Loucy (cell line): ENCODE results near the gene AFF1.

ENCODE experiments used
- H2AFZ ChIP-seq: fragments of 200-600 bp; sonication (generic); 2 replicates; pipeline ENCODE4 v1.6.0; 2016; ENCODE audit warnings: antibody characterized with exemption, mild to moderate bottlenecking, low read length, moderate library complexity
- H3F3A ChIP-seq: fragments of 200-600 bp; 2 replicates; pipeline ENCODE4 v1.6.0; 2016; ENCODE audit warnings: antibody characterized with exemption, low read depth, mild to moderate bottlenecking
- H3K27me3 ChIP-seq: fragments of 200-600 bp; sonication (generic); 2 replicates; pipeline ENCODE4 v1.6.1; 2014; ENCODE audit warnings: low read length, mild to moderate bottlenecking; ENCODE audit not compliant: insufficient read depth, poor library complexity, severe bottlenecking
- H3K36me3 ChIP-seq: fragments of 200-600 bp; sonication (generic); 2 replicates; pipeline ENCODE4 v1.6.1; 2016; ENCODE audit warnings: low read length; ENCODE audit not compliant: insufficient read depth
- H3K4me1 ChIP-seq: fragments of 200-600 bp; sonication (generic); 2 replicates; pipeline ENCODE4 v1.5.1; 2014; ENCODE audit warnings: low read length, mild to moderate bottlenecking; ENCODE audit not compliant: insufficient read depth, poor library complexity, severe bottlenecking
- H3K4me2 ChIP-seq: fragments of 200-600 bp; sonication (generic); 2 replicates; pipeline ENCODE4 v1.6.0; 2014; ENCODE audit warnings: antibody characterized with exemption, low read length, low read depth, mild to moderate bottlenecking; ENCODE audit not compliant: poor library complexity, severe bottlenecking
- H3K4me3 ChIP-seq: fragments of 200-600 bp; sonication (generic); 2 replicates; pipeline ENCODE4 v1.5.1; 2014; ENCODE audit warnings: low read length, mild to moderate bottlenecking, mixed read lengths; ENCODE audit not compliant: poor library complexity, severe bottlenecking
- H3K79me2 ChIP-seq: fragments of 200-600 bp; sonication (generic); 2 replicates; pipeline ENCODE4 v1.6.1; 2014; ENCODE audit warnings: low read length; ENCODE audit not compliant: insufficient read depth
- H3K9ac ChIP-seq: fragments of 200-600 bp; sonication (generic); 2 replicates; pipeline ENCODE4 v1.6.0; 2014; ENCODE audit warnings: mild to moderate bottlenecking, low read depth, low read length, moderate library complexity; ENCODE audit not compliant: poor library complexity, severe bottlenecking
- H3K9me2 ChIP-seq: fragments of 200-600 bp; sonication (generic); replicated peaks from 2 replicates; pipeline ENCODE4 v1.6.1; 2016; ENCODE audit warnings: low read depth, low read length, mixed read lengths
- H3K9me3 ChIP-seq: fragments of 200-600 bp; sonication (generic); 2 replicates; pipeline ENCODE4 v1.6.1; 2014; ENCODE audit warnings: mild to moderate bottlenecking, antibody characterized with exemption, low read length, low read depth; ENCODE audit not compliant: insufficient read depth
- H4K20me1 ChIP-seq: fragments of 200-600 bp; sonication (generic); 2 replicates; pipeline ENCODE4 v1.6.0; 2014; ENCODE audit warnings: antibody characterized with exemption, low read length, mild to moderate bottlenecking; ENCODE audit not compliant: insufficient read depth, poor library complexity, severe bottlenecking
- EZH2phosphoT487 ChIP-seq: fragments of 200-600 bp; IDR thresholded peaks from 2 replicates; pipeline ENCODE4 v1.6.1; 2018; ENCODE audit warnings: antibody characterized with exemption, mild to moderate bottlenecking, moderate library complexity, borderline replicate concordance
- TF ChIP-seq, protein P1 (sequence below): fragments of 200-600 bp; sonication (generic); conservative IDR thresholded peaks from 2 replicates; pipeline ENCODE4 v1.5.1; 2014; ENCODE audit warnings: mild to moderate bottlenecking, antibody characterized with exemption, low read length

Gene AFF1

DNA sequence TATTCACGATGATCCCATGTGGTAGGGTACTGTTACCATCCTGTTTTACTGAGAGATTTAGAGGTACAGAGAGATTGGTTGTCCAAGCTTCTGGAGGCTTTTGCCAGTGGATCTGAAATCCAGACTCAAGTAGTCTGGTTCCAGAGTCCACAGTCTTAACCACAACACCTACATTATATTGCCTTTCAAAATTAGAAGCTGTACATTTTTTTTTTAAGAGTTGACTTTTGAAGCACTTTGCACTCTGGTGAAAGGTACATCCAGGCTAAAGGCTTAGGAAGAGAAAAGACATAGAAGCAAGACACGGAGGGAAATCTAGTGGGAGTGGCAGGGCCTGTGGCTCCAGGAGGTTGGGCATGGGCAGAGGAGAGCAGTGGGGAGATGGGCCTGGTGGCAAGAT is 122.1 kb downstream of the AFF1 start:
- Histone ChIP-seq H3K9ac (no peak overlapping the region), H3K9me2 (no peaks in the 10 kb centered on the region), H3K4me2 (no peak overlapping the region), H3K79me2 (peaks cover 96% of the 10 kb centered on the region), H2AFZ (no peak overlapping the region), H3K4me3 (no peak overlapping the region), H3K4me1 (peaks cover 5% of the 10 kb centered on the region), H4K20me1 (peaks cover 66% of the 10 kb centered on the region), H3F3A (no peaks in the 10 kb centered on the region), H3K9me3 (no peaks in the 10 kb centered on the region), H3K36me3 (peaks cover 43% of the 10 kb centered on the region; the same call in 1 of the 2 replicates), H3K27me3 (no peaks in the 10 kb centered on the region)
- TF ChIP-seq EZH2phosphoT487, result no peak
- TF ChIP-seq, protein P1, sequence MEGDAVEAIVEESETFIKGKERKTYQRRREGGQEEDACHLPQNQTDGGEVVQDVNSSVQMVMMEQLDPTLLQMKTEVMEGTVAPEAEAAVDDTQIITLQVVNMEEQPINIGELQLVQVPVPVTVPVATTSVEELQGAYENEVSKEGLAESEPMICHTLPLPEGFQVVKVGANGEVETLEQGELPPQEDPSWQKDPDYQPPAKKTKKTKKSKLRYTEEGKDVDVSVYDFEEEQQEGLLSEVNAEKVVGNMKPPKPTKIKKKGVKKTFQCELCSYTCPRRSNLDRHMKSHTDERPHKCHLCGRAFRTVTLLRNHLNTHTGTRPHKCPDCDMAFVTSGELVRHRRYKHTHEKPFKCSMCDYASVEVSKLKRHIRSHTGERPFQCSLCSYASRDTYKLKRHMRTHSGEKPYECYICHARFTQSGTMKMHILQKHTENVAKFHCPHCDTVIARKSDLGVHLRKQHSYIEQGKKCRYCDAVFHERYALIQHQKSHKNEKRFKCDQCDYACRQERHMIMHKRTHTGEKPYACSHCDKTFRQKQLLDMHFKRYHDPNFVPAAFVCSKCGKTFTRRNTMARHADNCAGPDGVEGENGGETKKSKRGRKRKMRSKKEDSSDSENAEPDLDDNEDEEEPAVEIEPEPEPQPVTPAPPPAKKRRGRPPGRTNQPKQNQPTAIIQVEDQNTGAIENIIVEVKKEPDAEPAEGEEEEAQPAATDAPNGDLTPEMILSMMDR, result no peak

- H3K27me3 ChIP-seq, result no peaks in the 10 kb centered on the region
- TF ChIP-seq EZH2phosphoT487, result no peak
- TF ChIP-seq, protein P1, result no peak
- no peaks in the 10 kb centered on the region for H3K9me2 ChIP-seq
- no peak overlapping the region for H2AFZ ChIP-seq
- peaks cover 77% of the 10 kb centered on the region for H4K20me1 ChIP-seq
- H3K36me3 ChIP-seq, result peaks cover 46% of the 10 kb centered on the region; the same call in 1 of the 2 replicates
- no peak overlapping the region for H3K4me2 ChIP-seq
- no peaks in the 10 kb centered on the region for H3F3A ChIP-seq
- no peaks in the 10 kb centered on the region for H3K9me3 ChIP-seq
- H3K4me3 ChIP-seq, result no peak overlapping the region
- H3K9ac ChIP-seq, result no peak overlapping the region
- H3K4me1 ChIP-seq, result peaks cover 5% of the 10 kb centered on the region
- peaks cover 96% of the 10 kb centered on the region for H3K79me2 ChIP-seq
Observed at GRCh38 chr4:87057835-87058355, 123.1 kb downstream of the AFF1 start.

DNA sequence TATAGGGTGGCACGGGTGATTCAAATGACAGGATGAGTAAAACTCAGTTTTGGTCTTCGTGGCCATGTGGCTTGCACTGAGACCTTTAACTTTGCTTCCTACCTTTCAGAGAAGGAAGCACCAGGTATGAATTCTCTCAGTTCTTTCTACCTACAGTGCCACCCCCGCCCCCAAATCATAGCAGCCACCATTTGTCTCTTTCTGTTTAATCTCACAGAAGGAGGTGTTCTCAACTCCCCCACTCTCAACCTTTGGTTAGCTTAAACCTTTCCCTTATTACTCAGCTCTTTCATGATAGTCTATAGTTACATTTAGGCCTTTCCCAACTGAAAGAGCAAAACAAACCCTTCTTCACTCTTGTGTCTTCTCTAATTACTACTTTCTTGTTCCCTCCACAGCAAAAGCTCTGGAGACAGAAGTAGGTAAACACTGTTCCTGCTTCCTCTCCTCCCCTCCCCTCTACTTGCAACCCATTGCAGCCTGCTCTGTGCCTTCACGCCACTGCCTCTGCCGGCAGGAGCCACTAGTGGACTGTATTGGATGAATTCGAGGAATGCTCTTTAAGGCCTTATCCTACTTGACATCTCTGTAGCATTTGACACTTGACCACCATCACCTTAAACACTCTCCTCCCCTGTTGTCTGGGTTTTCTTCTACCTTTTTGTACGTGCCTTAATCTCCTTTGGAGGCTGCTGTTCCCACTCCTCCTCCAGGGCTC is 123.7 kb downstream of the AFF1 start:
- Histone ChIP-seq H3F3A (no peaks in the 10 kb centered on the region), H3K9me2 (no peaks in the 10 kb centered on the region), H3K79me2 (peaks cover 95% of the 10 kb centered on the region), H2AFZ (no peak overlapping the region), H3K4me1 (peaks cover 5% of the 10 kb centered on the region), H3K36me3 (peaks cover 45% of the 10 kb centered on the region; the same call in 1 of the 2 replicates), H3K27me3 (no peaks in the 10 kb centered on the region), H3K9me3 (no peaks in the 10 kb centered on the region), H3K9ac (no peak overlapping the region), H4K20me1 (peaks cover 77% of the 10 kb centered on the region), H3K4me3 (no peak overlapping the region), H3K4me2 (no peak overlapping the region)
- TF ChIP-seq EZH2phosphoT487, result no peak
- TF ChIP-seq, protein P1, result no peak
